Measurements from ENCODE around the gene VASP. TPM values are rescaled to one million over a fixed set of nuclear protein-coding genes. Genes with fewer than 3 reads are reported as not detected.
A peak's percentile ranks its signal among the peaks of the same experiment; 100 is the strongest.

VASP gene
- total and polyA plus RNA-seq, 2 of the 13 experiments (the other 11 are each of a cell fraction or from before 2014, with no cell fraction given): 41.8 to 67.1 TPM

DNA sequence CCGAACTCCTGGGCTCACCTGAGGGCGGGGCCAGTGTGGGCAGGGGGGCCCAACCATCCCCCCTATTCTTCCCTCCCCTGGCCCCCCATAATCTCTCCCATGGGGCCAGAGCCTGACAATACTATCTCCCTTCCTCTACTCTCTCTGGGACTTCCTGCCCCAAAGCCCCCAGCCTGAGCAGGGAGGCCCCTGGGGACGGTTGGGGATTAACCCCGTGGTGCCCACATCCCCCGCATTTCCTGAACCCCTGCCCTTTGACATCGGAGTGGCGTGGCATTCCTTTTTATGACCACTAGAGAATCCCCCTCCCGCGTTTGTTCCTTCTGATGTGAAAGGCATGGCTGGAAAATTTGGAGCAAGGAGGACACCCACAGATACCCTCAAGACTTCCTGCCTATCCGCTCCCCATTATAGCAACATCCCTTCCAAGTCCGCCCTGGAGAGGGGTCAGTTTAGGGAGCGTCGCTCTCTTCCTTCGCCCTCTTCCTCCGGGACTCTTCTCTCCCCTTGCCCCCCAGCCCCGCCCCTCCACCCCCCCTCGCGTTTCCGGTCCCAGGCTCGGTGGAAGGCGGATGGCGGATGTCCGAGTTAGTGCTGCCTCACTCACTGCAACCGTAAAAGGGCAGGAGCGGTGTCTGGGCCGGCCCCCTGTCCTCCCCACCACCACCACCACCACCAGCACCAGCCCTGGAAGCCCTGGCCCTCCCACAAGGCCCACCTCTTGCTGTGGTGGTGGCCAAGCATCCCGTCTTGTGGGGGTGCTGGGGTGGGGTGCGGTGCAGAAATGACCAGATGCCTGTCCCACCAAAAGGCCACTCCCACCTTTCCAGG is 1.8 kb downstream of the VASP start (continued):
- TF ChIP-seq, protein P1, sequence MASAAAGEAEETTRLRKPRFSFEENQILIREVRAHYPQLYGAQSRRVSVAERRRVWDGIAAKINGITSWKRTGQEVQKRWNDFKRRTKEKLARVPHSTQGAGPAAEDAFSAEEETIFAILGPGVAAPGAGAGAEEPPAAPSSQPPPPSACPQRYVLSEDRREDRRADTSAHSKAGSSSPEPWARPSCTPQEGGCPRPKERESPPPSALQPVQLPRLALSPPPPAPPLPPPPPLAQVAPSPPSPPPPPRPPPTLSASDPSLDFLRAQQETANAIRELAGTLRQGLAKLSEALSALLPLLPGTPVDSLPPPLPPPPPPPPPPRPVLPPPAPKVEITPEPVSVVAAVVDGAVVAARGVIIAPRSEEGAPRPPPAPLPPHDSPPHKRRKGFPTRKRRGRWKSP (CRISPR knock-in tag; IDR thresholded peaks at IDR 0.05): no peak
- peak; percentile 29 for TF ChIP-seq THAP11 (CRISPR knock-in tag; IDR thresholded peaks at IDR 0.05)
- TF ChIP-seq, protein P2, sequence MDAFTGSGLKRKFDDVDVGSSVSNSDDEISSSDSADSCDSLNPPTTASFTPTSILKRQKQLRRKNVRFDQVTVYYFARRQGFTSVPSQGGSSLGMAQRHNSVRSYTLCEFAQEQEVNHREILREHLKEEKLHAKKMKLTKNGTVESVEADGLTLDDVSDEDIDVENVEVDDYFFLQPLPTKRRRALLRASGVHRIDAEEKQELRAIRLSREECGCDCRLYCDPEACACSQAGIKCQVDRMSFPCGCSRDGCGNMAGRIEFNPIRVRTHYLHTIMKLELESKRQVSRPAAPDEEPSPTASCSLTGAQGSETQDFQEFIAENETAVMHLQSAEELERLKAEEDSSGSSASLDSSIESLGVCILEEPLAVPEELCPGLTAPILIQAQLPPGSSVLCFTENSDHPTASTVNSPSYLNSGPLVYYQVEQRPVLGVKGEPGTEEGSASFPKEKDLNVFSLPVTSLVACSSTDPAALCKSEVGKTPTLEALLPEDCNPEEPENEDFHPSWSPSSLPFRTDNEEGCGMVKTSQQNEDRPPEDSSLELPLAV (CRISPR knock-in tag; conservative IDR thresholded peaks at IDR 0.05; ENCODE audit: low read depth): no peak
- no peak for TF ChIP-seq ZSCAN12 (CRISPR knock-in tag; IDR thresholded peaks at IDR 0.05)
- no peak for TF ChIP-seq KAT7 (CRISPR knock-in tag; IDR thresholded peaks at IDR 0.05; ENCODE audit: borderline replicate concordance)
- TF ChIP-seq, protein P3, sequence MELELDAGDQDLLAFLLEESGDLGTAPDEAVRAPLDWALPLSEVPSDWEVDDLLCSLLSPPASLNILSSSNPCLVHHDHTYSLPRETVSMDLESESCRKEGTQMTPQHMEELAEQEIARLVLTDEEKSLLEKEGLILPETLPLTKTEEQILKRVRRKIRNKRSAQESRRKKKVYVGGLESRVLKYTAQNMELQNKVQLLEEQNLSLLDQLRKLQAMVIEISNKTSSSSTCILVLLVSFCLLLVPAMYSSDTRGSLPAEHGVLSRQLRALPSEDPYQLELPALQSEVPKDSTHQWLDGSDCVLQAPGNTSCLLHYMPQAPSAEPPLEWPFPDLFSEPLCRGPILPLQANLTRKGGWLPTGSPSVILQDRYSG (CRISPR knock-in tag; IDR thresholded peaks at IDR 0.05): no peak
- TF ChIP-seq YY1 (IDR thresholded peaks at IDR 0.05; ENCODE audit: insufficient read depth, insufficient replicate concordance, low read depth, low read length): no peak
- TF ChIP-seq, protein P4, sequence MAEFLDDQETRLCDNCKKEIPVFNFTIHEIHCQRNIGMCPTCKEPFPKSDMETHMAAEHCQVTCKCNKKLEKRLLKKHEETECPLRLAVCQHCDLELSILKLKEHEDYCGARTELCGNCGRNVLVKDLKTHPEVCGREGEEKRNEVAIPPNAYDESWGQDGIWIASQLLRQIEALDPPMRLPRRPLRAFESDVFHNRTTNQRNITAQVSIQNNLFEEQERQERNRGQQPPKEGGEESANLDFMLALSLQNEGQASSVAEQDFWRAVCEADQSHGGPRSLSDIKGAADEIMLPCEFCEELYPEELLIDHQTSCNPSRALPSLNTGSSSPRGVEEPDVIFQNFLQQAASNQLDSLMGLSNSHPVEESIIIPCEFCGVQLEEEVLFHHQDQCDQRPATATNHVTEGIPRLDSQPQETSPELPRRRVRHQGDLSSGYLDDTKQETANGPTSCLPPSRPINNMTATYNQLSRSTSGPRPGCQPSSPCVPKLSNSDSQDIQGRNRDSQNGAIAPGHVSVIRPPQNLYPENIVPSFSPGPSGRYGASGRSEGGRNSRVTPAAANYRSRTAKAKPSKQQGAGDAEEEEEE (CRISPR knock-in tag; IDR thresholded peaks at IDR 0.05; ENCODE audit: borderline replicate concordance): no peak
- TF ChIP-seq ZC3H13 (CRISPR knock-in tag; IDR thresholded peaks at IDR 0.05): peak; percentile 71; the same call in 1 of the 2 replicates
- no peak for TF ChIP-seq MYC (CRISPR knock-in tag; IDR thresholded peaks at IDR 0.05; ENCODE audit: borderline replicate concordance)
- TF ChIP-seq CEBPB (IDR thresholded peaks at IDR 0.05; ENCODE audit: borderline replicate concordance, low read depth, low read length): no peak
- 0 out of 2 replicates have a peak, but pooled peaks have one; percentile 69 for TF ChIP-seq MEIS1 (CRISPR knock-in tag; IDR thresholded peaks at IDR 0.05; ENCODE audit: borderline replicate concordance)
- no peak for TF ChIP-seq HDAC6 (IDR thresholded peaks at IDR 0.05; ENCODE audit: low read depth, low read length)
- TF ChIP-seq DNMT3B (CRISPR knock-in tag; conservative IDR thresholded peaks at IDR 0.05): no peak
- TF ChIP-seq ATF7-NPFF (CRISPR knock-in tag; IDR thresholded peaks at IDR 0.05; ENCODE audit: low read depth): no peak
- no peak for TF ChIP-seq TBP (CRISPR knock-in tag; IDR thresholded peaks at IDR 0.05)
- no peak for TF ChIP-seq ADNP (CRISPR knock-in tag; IDR thresholded peaks at IDR 0.05)
- no peak for TF ChIP-seq ZBTB8A (CRISPR knock-in tag; IDR thresholded peaks at IDR 0.05; ENCODE audit: borderline replicate concordance, low read depth)
- no peak for TF ChIP-seq ZNF841 (CRISPR knock-in tag; IDR thresholded peaks at IDR 0.05; ENCODE audit: borderline replicate concordance)
- no peak for TF ChIP-seq SP140L (CRISPR knock-in tag; IDR thresholded peaks at IDR 0.05; ENCODE audit: borderline replicate concordance)
- peak; percentile 40; the same call in 1 of the 2 replicates for TF ChIP-seq ZNF768 (CRISPR knock-in tag; IDR thresholded peaks at IDR 0.05)
- no peak for TF ChIP-seq ZNF234 (CRISPR knock-in tag; conservative IDR thresholded peaks at IDR 0.05)
- no peak for TF ChIP-seq NFATC3 (CRISPR knock-in tag; IDR thresholded peaks at IDR 0.05)
- no peak for TF ChIP-seq NCOA5 (CRISPR knock-in tag; IDR thresholded peaks at IDR 0.05)
- TF ChIP-seq PLRG1 (conservative IDR thresholded peaks at IDR 0.05): no peak
